GM12801 (cell line): Measurements from ENCODE around the gene RFX4.

Experiments used
- TF ChIP-seq, protein P1 (sequence below): IDR thresholded peaks from one replicate; pipeline ENCODE4 v1.5.1; 2011; ENCODE audit warnings: control low read depth; ENCODE audit not compliant: insufficient read length; ENCODE audit errors: extremely low read depth

Gene RFX4

DNA sequence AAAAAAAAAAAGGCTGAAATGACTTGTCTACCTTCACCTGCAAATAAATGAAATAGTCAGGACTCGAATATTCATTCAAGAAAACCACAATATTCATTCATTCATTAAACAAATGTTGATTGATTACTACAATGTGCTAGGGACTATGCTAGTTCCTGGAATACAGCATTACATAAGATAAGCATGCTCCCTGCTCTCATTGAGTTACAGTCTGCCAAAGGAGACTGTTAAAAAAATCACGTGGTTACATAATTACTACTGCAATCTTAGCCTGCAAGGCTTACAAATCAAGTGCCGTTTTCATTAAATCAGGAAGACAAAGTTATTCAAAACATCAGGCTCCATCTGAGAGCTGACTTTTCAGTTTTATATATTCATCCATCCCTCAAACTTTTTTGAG, 121.3 kb downstream of the RFX4 start:
- TF ChIP-seq, protein P1, sequence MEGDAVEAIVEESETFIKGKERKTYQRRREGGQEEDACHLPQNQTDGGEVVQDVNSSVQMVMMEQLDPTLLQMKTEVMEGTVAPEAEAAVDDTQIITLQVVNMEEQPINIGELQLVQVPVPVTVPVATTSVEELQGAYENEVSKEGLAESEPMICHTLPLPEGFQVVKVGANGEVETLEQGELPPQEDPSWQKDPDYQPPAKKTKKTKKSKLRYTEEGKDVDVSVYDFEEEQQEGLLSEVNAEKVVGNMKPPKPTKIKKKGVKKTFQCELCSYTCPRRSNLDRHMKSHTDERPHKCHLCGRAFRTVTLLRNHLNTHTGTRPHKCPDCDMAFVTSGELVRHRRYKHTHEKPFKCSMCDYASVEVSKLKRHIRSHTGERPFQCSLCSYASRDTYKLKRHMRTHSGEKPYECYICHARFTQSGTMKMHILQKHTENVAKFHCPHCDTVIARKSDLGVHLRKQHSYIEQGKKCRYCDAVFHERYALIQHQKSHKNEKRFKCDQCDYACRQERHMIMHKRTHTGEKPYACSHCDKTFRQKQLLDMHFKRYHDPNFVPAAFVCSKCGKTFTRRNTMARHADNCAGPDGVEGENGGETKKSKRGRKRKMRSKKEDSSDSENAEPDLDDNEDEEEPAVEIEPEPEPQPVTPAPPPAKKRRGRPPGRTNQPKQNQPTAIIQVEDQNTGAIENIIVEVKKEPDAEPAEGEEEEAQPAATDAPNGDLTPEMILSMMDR: no peak

DNA sequence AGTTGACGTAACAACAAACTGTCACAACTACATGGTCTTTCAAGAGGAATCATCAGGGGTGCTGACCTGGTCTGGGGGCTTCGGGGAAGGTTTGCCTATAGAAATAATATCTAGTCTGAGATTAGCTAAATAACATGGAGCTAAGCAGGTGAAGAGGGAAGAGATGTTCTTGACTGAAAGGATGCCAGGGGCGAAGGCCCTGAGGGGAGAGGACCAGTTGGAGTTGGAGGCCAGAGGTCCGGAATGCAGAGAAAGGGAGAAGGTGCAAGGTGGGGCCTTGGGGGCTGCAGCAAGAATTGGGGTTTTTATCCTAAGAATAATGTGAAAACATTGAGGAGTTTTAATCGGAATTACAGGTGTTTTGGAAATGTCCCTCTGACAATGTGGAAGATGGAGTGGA, 123.2 kb downstream of the RFX4 start:
- TF ChIP-seq, protein P1: no peak

DNA sequence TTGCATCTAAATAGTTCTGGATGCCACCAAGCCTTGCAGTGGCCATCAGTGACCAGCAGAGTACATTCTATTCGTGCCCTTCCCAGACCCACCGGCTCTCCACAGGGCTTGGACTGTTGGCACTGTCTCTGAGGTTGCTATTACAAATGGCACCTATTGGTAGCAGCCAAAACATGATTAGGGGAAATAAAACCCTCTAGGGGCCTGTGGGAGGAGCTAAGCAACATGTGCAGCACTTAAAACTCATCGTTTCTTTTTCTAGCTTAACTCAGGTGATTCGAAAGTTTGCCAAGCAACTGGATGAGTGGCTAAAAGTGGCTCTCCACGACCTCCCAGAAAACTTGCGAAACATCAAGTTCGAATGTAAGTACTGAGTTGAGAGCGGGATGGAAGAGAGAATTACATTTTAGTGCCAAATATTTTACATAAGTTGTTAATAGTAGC, 126.3 kb downstream of the RFX4 start:
- TF ChIP-seq, protein P1: no peak

DNA sequence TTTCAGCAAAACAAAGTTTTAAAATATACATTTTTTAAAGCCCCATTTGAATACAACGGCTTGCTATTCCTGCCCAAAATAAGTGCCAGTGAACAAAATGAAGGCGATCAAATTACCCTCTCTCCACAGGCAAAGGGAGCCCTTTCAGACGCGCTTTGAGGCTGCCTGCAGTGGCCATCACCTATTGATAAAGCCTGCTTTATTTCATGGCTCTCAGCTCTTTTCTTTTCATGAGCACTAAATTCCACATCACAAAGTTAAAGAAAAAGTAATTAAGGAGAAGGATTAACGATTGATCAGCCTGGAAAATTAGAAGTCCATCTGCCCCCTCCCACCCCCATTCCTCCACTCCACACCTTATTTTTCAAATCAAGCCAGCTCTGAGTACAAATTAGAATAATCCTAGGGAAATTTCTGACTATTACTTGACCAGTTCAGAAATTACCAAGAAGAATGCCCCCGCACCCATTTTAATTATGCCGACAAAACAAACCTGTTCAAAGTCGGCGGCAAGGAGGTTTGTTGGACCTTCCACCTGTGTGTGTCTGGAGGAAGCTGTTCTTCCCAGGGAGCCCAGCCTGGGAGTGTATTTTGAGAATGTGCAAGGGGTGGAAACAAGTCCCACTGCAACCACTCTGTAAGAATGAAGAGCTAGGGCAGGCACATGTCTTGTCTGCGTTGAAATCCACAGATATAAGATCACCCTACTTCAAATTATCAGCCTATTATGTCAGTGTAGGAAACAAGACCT, 127.5 kb downstream of the RFX4 start:
- TF ChIP-seq, protein P1: no peak

DNA sequence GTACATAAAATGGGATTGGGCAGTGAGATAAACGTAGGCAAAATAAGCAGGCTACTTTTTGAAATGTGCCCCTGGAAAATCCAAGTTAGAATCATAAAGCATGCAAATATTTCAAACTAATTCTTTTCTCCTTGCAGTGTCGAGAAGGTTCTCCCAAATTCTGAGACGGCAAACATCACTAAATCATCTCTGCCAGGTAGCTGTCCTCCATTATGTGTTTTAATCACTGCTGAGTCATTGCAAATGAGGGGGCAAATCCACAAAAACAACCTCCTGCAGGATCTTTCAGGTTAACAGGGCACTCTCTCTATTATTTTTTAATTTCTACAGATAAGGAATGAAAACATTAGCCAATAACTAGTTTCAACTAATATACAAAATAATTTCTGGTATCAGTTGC, 128.5 kb downstream of the RFX4 start:
- TF ChIP-seq, protein P1: no peak

DNA sequence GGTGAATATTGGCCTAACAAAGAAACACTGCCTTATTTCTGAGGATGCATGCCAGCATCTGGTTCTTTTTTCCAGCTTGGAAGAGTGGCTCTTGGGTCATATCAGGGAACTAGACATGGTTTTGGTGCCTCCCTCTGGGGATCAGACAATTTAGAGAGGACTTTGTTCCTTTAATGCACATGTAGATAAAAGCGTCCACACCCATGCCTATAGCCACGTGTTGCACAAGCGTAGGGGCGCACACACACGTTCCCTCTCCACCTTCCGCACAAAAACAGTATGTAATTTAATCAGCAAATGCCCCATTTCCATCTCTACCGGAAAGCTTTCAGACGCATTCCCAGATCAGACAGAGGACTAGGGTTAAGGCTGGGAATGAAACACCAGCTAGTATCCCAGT, 130.0 kb downstream of the RFX4 start:
- TF ChIP-seq, protein P1: no peak

DNA sequence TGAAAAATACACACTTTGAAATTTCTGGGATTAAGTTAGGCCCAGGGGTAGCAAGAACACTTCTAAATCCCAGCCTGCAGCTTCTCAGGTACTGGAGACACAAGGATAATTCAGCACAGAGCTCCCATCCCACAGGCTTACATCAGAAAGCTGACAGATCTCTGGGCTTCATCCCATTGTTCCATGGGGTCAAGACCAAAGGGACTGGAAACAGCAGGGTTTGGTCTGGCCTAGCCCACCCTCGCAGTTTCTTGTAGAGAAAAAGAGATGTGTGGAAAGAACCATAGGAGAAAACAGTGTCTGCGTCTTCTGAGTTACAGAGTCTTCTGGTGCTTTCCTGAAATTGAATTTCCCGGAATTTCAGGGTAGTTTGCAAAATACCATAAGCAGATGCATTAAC, 132.1 kb downstream of the RFX4 start:
- TF ChIP-seq, protein P1: no peak

DNA sequence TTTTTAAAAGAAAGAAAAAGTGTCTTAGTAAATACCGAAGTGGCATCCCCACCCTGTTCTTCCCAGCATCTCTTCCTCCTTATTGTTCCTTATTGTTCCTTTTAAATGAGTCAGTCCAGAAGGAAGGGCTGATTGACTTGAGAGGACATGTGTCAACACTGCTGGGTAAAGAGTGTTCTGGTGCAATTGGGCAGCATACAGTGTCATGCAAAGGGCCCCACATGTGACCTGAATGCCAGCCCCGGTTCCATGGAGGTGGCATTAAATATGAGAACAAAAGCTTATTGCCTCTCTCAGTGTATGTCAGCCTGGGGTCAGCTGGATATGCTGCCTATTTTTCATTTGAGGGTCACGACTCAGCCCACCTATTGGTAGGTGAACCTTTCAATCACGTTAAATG, 132.8 kb downstream of the RFX4 start:
- TF ChIP-seq, protein P1: no peak
